Measurements from ENCODE around the gene VCP.

Gene VCP

DNA sequence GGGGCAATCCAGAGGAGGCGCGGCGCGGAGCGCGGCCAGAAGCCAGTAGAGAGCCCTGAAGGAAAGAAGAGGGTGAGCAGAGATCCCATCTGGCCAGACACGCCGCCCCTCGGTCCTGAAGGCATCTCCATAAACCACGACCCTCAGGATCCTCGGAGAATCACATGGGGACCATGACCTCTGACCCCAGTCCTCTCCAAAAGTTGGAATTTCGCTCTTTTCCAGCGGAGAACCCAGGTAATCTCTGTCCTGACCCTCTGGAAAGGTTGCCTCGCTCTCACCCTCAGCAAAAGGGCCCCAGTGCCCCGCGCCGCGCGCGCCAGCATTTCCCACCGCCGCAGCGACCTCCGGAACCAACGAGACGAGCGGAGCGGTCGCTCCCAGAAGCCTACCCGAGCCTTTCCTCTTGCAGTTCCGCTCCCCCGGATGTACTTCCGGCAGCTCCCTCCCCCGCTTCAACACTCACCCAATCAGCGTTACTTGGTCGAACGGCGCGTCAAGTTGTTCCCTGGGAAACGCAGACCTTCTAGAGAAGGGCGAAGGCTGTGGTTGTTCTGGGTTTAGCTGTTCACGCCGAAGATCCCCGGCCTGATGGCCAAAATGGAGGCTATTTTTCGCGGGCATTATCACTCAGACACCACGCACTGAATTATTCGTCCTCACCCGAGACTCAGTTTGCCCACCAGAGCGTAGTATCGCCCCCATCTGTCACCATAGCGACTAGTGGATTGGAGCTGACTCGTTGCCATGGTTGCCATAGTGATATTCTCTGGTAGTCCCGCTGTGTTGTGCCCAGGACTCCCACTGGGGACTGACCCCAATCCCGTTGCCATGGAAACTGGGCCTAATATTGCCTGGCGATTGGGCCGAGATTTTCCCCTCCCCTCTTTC, 30.6 kb upstream of the VCP start, which contains the start of gene STOML2:
STOML2 (minus strand) TSS at position 363 of the 891 bp plus-strand sequence; CDS start at position 326, 37 bp downstream.
- DNase-seq: peak; percentile 90 to 93

DNA sequence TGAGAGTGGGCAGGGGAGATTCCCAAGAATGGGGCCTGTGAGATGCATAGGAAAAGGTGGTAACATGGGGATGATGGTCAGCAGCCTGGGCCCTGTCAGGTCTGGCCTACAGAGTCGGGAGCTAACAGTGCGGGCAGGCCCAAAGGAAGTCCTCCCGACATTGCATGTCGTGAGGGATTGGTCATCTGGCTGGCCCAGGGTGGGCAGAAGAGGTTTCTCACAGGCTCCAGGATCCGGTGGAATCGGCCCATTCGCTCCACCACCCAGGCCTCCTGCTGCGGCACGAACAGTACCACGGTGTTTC, 30.0 kb upstream of the VCP start:
- DNase-seq: no peak

DNA sequence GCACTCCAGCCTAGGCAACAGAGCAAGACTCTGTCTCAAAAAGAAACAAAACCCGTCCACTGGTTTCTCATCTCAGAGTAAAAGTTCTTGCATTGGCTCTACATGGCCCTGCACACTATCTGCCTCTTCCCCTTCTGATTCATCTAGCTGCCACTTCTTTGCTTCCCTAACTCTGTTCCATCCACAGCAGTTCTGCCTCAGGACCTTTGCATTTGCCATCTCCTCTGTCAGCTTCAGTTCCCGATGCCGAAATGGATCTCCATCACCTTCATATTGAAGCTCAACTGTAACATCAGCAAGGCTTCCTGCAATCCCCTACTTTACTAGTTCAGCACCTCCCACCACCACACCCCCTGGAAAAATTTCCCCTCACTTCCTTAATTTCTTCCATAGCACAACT, 25.1 kb upstream of the VCP start:
- DNase-seq: no peak

DNA sequence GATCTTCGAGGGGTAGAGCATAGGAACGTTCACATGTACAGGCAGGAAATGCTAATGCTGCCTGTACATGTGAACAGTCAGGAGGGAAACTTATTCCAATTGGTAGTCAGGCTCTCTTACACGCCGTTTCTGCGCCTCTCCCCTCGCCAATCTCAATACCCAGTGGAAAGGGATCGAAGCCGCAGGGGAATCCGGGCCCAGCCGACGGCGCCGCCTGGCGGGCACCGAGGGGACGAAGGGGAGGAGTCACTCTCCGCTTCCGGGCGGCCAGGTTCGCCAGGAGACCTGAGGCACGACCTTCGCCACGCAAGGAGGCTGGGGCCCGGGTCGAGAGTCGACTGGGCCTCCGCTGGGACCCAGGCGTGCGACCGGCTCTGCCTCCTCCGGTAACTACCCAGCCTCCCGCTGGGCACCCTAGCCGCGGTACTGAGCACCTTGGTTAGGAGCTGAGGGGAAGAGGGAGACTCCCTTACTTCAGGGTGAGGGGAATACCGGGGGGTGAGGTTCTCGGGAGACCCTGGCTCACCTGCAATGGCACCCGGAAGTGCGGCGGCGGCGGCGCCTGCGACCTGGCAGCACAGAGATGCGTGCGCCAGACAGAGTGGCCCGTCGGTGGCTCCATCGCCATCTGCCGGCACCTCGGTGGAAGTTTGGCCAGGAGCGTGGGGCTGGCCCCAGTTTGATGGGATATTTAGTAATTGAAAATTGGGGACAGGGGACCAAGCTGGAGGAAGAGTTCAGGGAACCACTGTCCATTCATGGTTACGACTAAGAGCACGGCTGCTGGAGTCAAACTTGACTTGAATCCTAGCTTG, 23.8 kb upstream of the VCP start, which contains the start of gene PIGO:
PIGO (minus strand) TSS at position 557 of the 815 bp plus-strand sequence. CDS start 1,026 bp downstream, outside the sequence.
- peak; percentile 91 for DNase-seq

DNA sequence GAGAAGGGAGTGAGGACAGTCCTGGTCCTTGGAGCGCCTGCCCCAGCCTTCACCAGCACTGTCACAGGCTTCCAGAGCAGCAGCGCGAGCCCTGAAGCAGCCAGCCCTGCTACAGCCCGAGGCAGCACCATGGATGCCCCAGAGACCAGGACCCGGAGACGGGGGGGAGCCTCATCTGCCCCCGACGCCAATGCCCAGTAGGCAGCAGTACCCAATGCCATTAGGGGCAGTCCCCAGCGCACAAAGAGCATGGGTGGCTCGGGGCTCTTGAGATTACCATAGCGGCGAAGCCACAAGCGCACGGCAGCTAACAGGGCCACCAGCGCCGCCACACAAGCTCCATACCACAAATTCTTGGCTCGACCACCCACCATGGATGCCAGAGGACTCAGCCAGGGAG, 19.1 kb upstream of the VCP start:
- DNase-seq: no peak

DNA sequence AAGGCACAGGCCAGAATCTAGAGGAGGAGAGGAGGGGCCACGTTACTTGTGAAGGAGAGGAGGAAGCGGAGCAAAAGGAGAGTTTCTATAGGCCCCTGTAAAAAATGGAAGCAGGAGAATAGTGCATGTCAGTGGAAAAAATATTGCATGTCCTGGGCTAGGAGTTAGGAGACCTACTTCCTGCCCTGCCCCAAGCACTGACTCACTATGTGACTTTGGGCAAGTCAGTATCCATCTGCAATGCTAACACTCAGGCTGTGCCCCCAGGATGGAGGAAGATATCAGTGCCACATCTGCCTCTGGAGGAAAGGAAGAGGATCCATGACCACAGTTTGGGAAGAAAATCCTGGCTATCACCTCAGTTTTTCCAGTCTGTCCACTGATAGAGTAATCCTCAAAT, 17.0 kb upstream of the VCP start:
- no peak for DNase-seq

DNA sequence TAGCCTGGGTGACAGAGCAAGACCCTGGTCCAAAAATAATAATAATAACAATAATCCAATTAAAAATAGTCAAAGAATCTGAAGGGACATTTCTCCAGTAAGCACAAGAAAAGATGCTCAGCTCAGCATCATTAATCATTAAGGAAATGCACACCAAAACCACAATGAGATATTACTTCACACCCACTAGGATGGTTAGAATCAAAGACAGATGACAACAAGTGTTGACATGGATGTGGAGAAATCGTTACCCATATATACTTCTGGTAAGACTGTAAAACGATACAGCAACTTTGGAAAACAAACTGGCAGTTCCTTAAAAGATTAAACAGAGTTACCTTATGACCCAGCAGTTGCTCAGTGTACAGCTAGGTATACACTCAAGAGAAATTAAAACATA, 12.7 kb upstream of the VCP start:
- DNase-seq: no peak

DNA sequence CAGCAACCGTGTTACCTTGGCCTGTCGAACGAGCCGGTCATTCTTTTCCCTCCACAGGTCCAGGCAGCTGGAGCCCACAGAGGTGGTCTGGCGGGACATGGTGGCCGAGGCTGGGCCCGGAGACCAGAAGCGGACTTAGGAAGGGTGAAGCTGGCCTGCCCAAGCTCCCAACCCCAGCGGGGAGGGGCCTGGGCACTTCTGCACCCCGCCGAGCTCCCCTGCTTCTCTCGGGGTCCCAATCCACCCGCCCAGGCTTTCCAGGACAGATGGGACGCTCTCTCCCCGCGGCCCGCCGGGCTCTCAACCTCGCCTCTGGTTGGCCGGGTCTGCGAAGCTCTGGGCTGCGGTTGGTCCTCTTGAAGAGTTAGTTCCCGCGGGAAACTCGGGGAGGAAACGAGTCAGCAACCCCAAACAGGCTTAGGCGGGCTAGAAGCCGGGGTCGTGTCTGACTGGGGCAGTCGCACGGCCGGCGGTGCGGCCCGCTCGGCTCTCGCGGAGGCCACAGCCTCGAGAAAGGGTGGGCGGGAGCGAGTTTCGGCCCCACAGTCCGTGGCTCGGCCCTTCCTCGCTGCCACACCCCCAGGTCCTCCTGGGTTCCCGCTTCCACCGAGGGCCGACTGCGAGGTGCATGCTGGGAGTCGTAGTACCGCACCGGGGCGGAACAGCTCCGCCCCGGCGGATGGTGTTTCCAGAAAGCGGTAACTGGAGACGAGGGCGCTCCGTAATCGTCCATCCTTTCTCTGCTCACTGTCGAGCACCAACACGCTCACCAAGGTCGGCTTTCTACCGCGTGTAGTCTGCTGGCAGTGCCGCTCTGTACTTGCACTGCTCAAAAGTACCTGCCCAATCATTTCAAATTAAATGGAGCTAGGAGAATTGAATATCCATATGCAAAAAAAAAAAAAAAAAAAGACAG, 7.3 kb upstream of the VCP start, which contains the start of gene FANCG:
FANCG (minus strand) TSS at position 517 of the 916 bp plus-strand sequence; CDS start at position 99, 418 bp downstream.
- DNase-seq: peak; percentile 85 to 88

DNA sequence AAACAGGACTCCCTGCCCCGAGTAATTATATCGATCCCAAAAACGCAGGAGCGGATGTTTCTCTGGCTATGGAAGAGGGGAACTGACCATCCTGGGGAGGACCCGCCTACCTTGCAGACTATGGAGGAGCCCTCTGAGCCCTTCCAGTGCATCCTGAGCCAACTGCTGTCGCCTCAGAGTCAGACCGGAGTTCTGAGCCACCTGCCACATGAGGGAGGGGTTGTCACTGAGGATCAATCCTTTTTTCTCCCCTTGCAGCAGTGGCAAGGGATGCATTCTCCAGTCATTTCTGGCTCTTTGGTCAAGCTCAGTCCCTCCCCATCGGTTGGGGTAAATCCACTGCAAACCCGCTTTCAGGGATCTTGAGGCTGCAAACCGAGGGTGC, 6.6 kb upstream of the VCP start:
- DNase-seq: peak in 1 of 2 donors; percentile 19

DNA sequence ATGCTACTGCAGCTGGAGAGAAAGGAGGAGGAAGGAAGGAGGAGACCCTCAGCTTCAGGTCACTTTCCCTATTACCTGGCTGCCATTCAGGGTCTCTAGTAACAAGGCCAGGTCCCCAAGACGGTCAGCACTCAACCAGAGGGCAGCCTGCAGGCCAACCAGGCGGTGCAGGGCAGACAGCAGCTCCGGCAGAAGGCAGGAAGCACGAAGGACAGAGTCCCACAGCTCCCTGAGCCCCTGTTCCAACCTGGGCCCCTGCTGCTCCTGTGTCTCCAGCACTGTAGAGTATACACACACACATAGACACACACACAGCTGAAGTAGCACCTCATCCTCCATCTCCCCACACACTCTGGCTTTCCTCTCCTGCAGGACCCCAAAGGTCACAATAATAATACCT, 5.6 kb upstream of the VCP start:
- DNase-seq: no peak

DNA sequence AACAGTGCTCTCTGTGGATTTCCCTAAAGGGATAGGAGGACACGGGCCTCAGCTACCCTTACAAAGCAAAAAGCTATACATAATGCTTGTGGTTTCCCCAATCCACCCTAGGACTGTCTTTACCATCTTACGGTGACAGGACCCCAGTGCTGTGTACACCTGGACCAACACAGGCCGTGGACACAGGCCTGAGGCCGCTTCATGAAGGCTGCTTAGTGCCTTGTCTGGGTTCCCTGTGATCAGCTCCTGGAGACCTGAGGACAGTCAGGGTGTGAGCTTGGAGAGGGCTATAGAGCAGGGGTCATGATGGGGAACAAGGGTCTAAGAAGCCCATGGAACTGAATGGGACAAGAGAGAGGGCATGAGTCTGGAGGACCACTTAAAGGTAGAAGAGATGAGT, 4.4 kb upstream of the VCP start:
- DNase-seq: no peak

DNA sequence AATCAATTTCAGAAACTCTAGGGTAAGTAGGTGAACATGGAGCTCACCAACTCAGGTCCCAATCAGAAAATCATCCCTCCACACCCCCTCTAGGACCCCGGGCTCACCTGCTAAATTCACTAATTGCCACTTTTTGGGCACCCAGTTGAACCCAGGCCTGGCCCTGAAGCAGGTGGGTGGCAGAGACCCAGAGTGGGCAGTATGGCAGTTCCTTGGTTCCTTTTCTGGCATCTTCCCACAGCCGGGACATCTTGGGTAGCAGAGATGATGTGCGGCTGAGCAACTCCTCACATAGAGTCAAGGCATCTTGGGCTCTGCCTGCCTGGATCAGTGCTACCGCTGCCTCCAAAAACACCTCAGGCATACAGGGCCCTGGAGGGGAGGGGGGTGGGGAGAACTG, 2.9 kb upstream of the VCP start:
- no peak for DNase-seq

DNA sequence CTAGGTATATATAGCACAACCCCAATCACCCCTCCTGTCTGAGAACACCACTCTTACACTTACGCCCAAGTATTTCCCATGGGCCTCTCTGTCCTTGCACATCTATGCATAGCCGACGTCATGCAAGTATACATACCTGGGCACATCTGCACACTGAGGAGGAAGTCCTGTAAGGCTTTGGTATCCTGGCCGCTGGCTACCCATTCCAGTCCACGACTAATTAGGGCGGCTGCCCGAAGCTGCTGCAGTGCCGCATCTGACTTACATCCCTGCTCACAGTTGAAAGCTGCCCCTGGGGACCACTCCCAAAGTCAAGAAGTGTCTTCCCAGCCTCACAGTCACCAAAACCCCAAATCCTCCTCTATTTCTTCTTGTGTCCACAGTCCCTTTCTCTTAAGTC, 2.4 kb upstream of the VCP start:
- DNase-seq: no peak

DNA sequence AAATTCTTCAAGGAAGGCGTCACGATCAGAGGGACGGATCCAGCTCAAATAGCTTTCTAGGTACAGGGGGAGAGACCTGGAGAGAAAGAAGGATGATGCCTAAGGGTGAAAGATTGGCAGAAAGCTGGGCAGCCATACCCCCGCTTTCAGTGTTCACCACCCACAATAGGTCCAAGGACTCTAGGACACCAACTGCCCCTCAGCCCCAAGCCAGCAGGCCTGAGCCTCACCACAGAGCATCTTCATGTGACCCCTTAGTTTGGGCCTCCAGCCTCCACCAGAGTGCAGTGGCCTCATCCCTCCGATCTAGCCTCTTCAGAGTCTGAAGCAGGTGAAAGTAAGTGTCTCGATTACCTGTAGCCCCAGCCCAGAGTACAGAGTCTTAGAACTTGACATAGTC, 1.7 kb upstream of the VCP start:
- DNase-seq: no peak

DNA sequence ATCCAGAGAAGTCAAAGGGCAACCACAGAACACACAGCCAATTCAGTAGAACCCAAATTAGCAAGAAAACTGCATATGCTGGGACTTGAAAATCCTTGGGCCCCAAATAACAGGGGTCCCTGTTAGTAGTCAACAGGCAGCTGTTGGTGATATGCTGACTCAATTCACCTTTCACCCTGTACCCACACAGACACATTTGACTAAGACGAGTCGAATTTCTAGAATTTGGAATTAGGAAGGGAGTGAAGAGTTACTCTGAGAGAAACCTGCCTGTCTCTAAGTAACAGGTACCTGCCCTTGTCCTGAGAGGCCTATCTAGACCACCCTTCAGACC, 821 bp upstream of the VCP start:
- no peak for DNase-seq

DNA sequence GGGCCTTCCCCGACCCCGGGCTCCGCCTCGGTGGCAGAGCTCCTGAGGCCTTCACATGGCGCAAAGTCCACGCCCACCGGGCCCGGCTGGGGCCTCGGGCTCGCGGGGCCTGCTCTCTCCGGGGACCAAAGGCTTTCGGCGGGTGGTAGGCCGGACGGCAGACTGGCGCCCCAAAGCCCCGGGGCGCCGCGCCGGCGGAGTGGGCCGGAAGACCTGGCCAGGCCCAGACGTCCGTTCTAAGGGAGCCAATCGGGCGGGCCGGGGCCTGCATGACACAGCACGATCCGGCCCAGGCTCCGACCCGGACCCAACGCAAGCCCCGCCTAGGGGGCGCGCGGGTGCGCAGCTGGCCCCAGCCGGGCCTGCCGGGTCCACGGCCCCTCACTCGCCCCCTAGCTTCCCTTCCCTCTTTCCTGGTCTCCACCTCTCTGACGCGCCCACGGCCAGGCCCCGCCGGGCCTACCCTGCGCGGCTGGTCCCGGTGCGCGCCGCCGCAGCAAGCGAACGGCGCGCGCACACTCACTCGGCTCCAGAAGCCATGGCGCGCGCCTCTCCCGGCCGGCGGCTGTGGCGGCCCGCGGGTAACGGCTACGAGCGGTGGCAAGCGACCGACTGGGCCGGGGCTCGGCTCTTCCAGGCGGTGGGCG, 488 bp downstream of the VCP start:
- peak; percentile 75 to 79 for DNase-seq

DNA sequence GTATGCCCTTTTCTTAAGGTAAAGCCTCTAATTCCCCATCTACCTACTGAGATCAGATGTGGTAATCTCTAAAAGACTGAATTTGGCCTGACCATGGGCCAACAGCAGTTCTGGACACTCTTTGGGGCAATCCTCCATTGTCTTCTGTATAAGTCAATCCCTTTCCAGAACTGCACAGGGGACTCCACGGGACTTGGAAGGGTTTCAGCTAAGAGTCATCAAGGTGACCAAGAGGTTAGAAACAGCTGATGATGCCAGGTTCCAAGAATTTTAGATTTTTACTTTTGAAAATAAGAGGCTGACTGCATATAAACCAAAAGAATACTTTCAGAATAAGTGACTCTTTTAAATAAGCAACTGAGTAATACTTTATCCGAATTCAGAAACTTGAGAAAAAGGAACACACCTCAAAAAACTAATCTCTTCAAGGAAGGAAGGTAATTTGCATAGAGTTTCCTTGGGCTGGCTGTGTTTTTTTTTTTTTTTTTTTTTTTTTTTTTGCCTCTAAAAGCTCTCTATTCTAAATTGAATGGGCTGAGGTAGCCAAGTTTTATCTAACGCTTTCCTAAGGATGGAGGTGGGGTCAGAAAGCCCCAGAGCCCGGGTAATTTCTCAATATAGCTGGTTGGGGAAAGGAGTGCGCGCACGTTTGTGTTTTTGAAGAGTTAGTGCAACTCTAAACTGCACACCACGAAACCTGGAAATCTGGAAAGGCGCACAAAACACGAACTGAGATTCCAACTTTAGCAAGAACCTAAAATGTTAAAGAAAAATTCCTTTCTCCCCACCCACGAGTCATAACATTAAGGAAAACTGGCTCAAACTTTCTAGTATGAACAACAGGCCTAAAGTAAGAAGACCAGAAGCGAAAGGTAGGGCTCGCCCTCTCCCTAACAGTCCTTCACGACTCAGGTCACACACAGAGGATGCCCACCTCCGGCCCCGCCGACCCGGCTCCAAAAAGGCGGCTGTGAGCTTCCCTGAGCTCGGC, 1.3 kb downstream of the VCP start:
- no peak for DNase-seq

DNA sequence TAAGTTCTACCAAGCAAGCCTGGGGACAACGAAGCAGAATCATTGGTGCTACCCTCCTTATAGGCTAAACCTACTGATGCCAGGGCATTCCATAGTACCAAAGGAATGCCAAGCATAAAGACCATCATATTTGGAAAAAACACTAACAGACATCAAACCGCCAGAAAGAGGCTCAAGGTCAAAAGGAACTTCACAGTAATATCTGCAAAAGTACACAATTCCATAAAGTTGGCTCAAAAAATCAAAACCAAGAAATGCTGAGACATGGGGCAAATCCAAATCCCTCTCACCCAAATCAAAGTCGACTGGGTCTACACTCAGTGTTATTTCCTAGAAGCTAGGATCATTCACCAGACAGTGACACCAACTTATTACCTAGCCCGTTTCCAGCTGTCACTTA, 3.4 kb downstream of the VCP start:
- DNase-seq: no peak

DNA sequence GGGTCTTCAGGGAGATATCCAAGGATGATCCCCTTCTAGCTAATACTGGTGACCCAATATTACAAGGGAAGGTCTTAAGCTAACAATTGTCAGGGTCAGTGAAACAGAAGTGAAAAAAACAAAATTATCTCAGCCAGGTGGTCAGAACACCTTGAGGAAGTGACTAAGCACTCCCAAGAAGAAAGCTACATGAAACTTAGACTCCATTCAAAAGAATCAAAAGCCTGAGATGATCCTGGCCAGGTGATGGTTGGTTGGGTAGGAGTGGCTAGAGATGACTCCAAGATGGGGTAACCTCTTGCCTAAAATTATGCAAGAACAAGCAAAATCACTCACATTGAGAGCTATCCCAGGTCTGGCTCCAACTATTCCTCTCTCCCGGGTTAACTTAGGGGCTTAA, 5.4 kb downstream of the VCP start:
- DNase-seq: no peak

DNA sequence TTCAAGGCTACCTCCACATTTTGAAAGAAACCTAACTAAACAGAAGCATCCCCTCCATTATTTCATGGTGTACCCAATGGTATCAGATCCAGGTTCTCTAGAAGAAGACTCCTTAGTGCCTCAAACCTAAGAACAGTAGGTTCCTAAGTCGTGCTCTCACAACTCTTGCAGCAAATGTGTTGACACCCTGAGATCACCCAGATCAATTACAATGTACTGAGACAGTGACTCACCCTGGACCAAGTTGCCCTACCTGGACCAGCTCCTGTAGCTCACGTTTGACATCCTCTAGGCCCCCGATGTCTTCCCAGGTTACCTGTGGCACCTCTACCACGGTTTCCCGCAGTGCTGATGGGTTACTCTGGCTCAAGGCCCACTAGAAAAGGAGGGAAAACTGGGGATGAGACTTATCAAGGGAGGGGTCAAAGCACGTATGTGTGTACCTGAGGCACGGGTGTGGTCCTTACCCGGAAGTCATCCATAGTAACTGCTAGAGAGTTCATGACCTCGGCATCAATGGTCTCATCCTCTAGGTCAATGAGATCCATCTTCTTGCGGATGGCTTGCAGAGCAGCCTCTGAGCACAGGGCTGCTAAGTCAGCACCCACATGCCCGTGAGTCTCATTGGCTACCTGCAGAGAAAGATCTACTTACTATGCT, 11.7 kb downstream of the VCP start:
- no peak for DNase-seq

DNA sequence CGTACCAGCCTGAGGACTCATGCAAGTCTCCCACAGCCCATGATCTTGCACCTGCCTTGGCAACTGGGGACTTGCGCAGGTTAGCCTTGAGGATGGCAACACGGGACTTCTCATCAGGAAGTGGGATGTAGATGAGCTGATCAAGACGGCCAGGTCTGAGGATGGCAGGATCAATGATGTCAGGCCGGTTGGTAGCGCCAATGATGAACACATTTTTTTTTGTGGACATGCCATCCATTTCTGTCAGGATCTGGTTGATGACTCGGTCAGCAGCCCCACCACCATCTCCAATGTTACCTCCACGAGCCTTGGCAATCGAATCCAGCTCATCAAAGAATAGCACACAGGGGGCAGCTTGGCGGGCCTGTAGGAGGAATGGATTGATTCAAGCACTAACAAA, 13.0 kb downstream of the VCP start:
- DNase-seq: no peak

Data from stimulated activated CD4-positive, alpha-beta T cell treated with anti-CD3 and anti-CD28 coated beads, Interleukin-2, amount 100 ng/mL, for 24 hours (primary cell).